ENCODE measurements around the gene PPP1R7.

The PPP1R7 gene

GRCh38 chr2:241121008-241121407 is 29.3 kb upstream of the PPP1R7 start:
- no peak for DNase-seq (ENCODE audit: low read depth)

- no peak for DNase-seq (ENCODE audit: low read depth)
Measured at GRCh38 chr2:241122376-241123002, 27.8 kb upstream of the PPP1R7 start.

GRCh38 chr2:241123816-241124536 is 26.3 kb upstream of the PPP1R7 start:
- no peak for DNase-seq (ENCODE audit: low read depth)

- no peak for DNase-seq (ENCODE audit: low read depth)
Measured at GRCh38 chr2:241125626-241126025, 24.6 kb upstream of the PPP1R7 start.

- DNase-seq (ENCODE audit: low read depth): no peak
Measured at GRCh38 chr2:241126201-241126611, 24.1 kb upstream of the PPP1R7 start.

GRCh38 chr2:241126771-241127202 is 23.5 kb upstream of the PPP1R7 start:
- DNase-seq (ENCODE audit: low read depth): no peak

GRCh38 chr2:241128266-241128665 is 22.0 kb upstream of the PPP1R7 start:
- DNase-seq (ENCODE audit: low read depth): no peak

- DNase-seq (ENCODE audit: low read depth): no peak
Measured at GRCh38 chr2:241129086-241129871, 21.0 kb upstream of the PPP1R7 start.

- DNase-seq (ENCODE audit: low read depth): no peak
Measured at GRCh38 chr2:241130316-241130715, 20.0 kb upstream of the PPP1R7 start.

- no peak for DNase-seq (ENCODE audit: low read depth)
Measured at GRCh38 chr2:241131531-241131930, 18.7 kb upstream of the PPP1R7 start.

GRCh38 chr2:241132538-241133435 is 17.5 kb upstream of the PPP1R7 start:
- no peak for DNase-seq (ENCODE audit: low read depth)

GRCh38 chr2:241133436-241133820 is 16.8 kb upstream of the PPP1R7 start:
- no peak for DNase-seq (ENCODE audit: low read depth)

GRCh38 chr2:241134711-241135110 is 15.6 kb upstream of the PPP1R7 start:
- no peak for DNase-seq (ENCODE audit: low read depth)

GRCh38 chr2:241135737-241136136 is 14.5 kb upstream of the PPP1R7 start:
- DNase-seq (ENCODE audit: low read depth): no peak

GRCh38 chr2:241136191-241136590 is 14.1 kb upstream of the PPP1R7 start:
- DNase-seq (ENCODE audit: low read depth): no peak

GRCh38 chr2:241136661-241137260 is 13.5 kb upstream of the PPP1R7 start:
- no peak for DNase-seq (ENCODE audit: low read depth)

GRCh38 chr2:241137276-241138190 is 12.7 kb upstream of the PPP1R7 start:
- DNase-seq (ENCODE audit: low read depth): no peak

- no peak for DNase-seq (ENCODE audit: low read depth)
Measured at GRCh38 chr2:241138471-241138870, 11.8 kb upstream of the PPP1R7 start.

GRCh38 chr2:241139531-241140444 is 10.5 kb upstream of the PPP1R7 start:
- no peak for DNase-seq (ENCODE audit: low read depth)
